Loucy (cell line): ENCODE measurements around the gene NPC1.
A peak's percentile ranks its signal among the peaks of the same experiment; 100 is the strongest.
"Not testable (repeated sequence)": the region's sequence is repeated elsewhere in the genome, so short reads cannot be mapped to it uniquely, and the experiment has no call there.

Experiments used
- H2AFZ ChIP-seq: fragments of 200-600 bp; sonication (generic); 2 replicates; pipeline ENCODE4 v1.6.0; 2016; ENCODE audit warnings: antibody characterized with exemption, mild to moderate bottlenecking, low read length, moderate library complexity
- H3F3A ChIP-seq: fragments of 200-600 bp; 2 replicates; pipeline ENCODE4 v1.6.0; 2016; ENCODE audit warnings: antibody characterized with exemption, low read depth, mild to moderate bottlenecking
- H3K27me3 ChIP-seq: fragments of 200-600 bp; sonication (generic); 2 replicates; pipeline ENCODE4 v1.6.1; 2014; ENCODE audit warnings: low read length, mild to moderate bottlenecking; ENCODE audit not compliant: insufficient read depth, poor library complexity, severe bottlenecking
- H3K36me3 ChIP-seq: fragments of 200-600 bp; sonication (generic); 2 replicates; pipeline ENCODE4 v1.6.1; 2016; ENCODE audit warnings: low read length; ENCODE audit not compliant: insufficient read depth
- H3K4me1 ChIP-seq: fragments of 200-600 bp; sonication (generic); 2 replicates; pipeline ENCODE4 v1.5.1; 2014; ENCODE audit warnings: low read length, mild to moderate bottlenecking; ENCODE audit not compliant: insufficient read depth, poor library complexity, severe bottlenecking
- H3K4me2 ChIP-seq: fragments of 200-600 bp; sonication (generic); 2 replicates; pipeline ENCODE4 v1.6.0; 2014; ENCODE audit warnings: antibody characterized with exemption, low read length, low read depth, mild to moderate bottlenecking; ENCODE audit not compliant: poor library complexity, severe bottlenecking
- H3K4me3 ChIP-seq: fragments of 200-600 bp; sonication (generic); 2 replicates; pipeline ENCODE4 v1.5.1; 2014; ENCODE audit warnings: low read length, mild to moderate bottlenecking, mixed read lengths; ENCODE audit not compliant: poor library complexity, severe bottlenecking
- H3K79me2 ChIP-seq: fragments of 200-600 bp; sonication (generic); 2 replicates; pipeline ENCODE4 v1.6.1; 2014; ENCODE audit warnings: low read length; ENCODE audit not compliant: insufficient read depth
- H3K9ac ChIP-seq: fragments of 200-600 bp; sonication (generic); 2 replicates; pipeline ENCODE4 v1.6.0; 2014; ENCODE audit warnings: mild to moderate bottlenecking, low read depth, low read length, moderate library complexity; ENCODE audit not compliant: poor library complexity, severe bottlenecking
- H3K9me2 ChIP-seq: fragments of 200-600 bp; sonication (generic); replicated peaks from 2 replicates; pipeline ENCODE4 v1.6.1; 2016; ENCODE audit warnings: low read depth, low read length, mixed read lengths
- H3K9me3 ChIP-seq: fragments of 200-600 bp; sonication (generic); 2 replicates; pipeline ENCODE4 v1.6.1; 2014; ENCODE audit warnings: mild to moderate bottlenecking, antibody characterized with exemption, low read length, low read depth; ENCODE audit not compliant: insufficient read depth
- H4K20me1 ChIP-seq: fragments of 200-600 bp; sonication (generic); 2 replicates; pipeline ENCODE4 v1.6.0; 2014; ENCODE audit warnings: antibody characterized with exemption, low read length, mild to moderate bottlenecking; ENCODE audit not compliant: insufficient read depth, poor library complexity, severe bottlenecking
- CTCF ChIP-seq: fragments of 200-600 bp; sonication (generic); conservative IDR thresholded peaks from 2 replicates; pipeline ENCODE4 v1.5.1; 2014; ENCODE audit warnings: mild to moderate bottlenecking, antibody characterized with exemption, low read length
- EZH2phosphoT487 ChIP-seq: fragments of 200-600 bp; IDR thresholded peaks from 2 replicates; pipeline ENCODE4 v1.6.1; 2018; ENCODE audit warnings: antibody characterized with exemption, mild to moderate bottlenecking, moderate library complexity, borderline replicate concordance

NPC1 gene

GRCh38 chr18:23578067-23578701 lies 8.1 kb downstream of the NPC1 start:
- H3K4me3 ChIP-seq: no peak overlapping the region
- H3F3A ChIP-seq: no peaks in the 10 kb centered on the region
- H3K36me3 ChIP-seq: no peaks in the 10 kb centered on the region; the same call in 1 of the 2 replicates
- H3K9me2 ChIP-seq: no peaks in the 10 kb centered on the region
- H3K79me2 ChIP-seq: peaks cover 47% of the 10 kb centered on the region
- H3K4me2 ChIP-seq: no peak overlapping the region
- peaks cover 8% of the 10 kb centered on the region for H4K20me1 ChIP-seq
- no peaks in the 10 kb centered on the region for H3K9me3 ChIP-seq
- peaks cover 46% of the 10 kb centered on the region for H3K4me1 ChIP-seq
- H2AFZ ChIP-seq: no peak overlapping the region
- no peak overlapping the region for H3K9ac ChIP-seq
- no peak for TF ChIP-seq CTCF
- no peak for TF ChIP-seq EZH2phosphoT487
- H3K27me3 ChIP-seq: no peaks in the 10 kb centered on the region

DNA sequence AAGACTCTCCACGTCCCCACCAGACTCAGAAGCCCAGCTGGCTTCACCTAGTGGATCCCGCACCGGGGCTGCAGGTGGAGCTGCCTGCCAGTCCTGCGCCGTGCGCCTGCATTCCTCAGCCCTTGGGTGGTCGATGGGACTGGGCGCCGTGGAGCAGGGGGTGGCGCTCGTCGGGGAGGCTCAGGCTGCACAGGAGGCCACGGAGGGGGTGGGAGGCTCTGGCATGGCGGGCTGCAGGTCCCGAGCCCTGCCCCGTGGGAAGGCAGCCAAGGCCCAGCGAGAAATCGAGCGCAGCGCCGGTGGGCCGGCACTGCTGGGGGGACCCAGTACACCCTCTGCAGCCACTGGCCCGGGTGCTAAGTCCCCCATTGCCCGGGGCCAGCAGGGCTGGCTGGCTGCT lies 8.8 kb downstream of the NPC1 start:
- not testable (repeated sequence) for H3K4me2 ChIP-seq, H3K4me3 ChIP-seq, H3K36me3 ChIP-seq, H3K9me2 ChIP-seq, H3K9me3 ChIP-seq, H3K27me3 ChIP-seq, H3F3A ChIP-seq, H3K9ac ChIP-seq, H2AFZ ChIP-seq, H4K20me1 ChIP-seq
- peaks cover 40% of the 10 kb centered on the region for H3K79me2 ChIP-seq
- peaks cover 39% of the 10 kb centered on the region for H3K4me1 ChIP-seq

GRCh38 chr18:23575309-23575651 lies 11.0 kb downstream of the NPC1 start:
- no peaks in the 10 kb centered on the region for H3F3A ChIP-seq
- H3K9me3 ChIP-seq: no peaks in the 10 kb centered on the region
- no peak overlapping the region for H3K4me2 ChIP-seq
- no peaks in the 10 kb centered on the region for H4K20me1 ChIP-seq
- peaks cover 18% of the 10 kb centered on the region; the same call in 1 of the 2 replicates for H3K79me2 ChIP-seq
- no peak overlapping the region for H2AFZ ChIP-seq
- H3K27me3 ChIP-seq: no peaks in the 10 kb centered on the region
- no peaks in the 10 kb centered on the region for H3K9me2 ChIP-seq
- H3K4me1 ChIP-seq: peaks cover 17% of the 10 kb centered on the region
- no peak overlapping the region for H3K9ac ChIP-seq
- TF ChIP-seq CTCF (no peak), EZH2phosphoT487 (no peak)
- H3K4me3 ChIP-seq: no peak overlapping the region
- peaks cover 20% of the 10 kb centered on the region; the same call in 1 of the 2 replicates for H3K36me3 ChIP-seq

DNA sequence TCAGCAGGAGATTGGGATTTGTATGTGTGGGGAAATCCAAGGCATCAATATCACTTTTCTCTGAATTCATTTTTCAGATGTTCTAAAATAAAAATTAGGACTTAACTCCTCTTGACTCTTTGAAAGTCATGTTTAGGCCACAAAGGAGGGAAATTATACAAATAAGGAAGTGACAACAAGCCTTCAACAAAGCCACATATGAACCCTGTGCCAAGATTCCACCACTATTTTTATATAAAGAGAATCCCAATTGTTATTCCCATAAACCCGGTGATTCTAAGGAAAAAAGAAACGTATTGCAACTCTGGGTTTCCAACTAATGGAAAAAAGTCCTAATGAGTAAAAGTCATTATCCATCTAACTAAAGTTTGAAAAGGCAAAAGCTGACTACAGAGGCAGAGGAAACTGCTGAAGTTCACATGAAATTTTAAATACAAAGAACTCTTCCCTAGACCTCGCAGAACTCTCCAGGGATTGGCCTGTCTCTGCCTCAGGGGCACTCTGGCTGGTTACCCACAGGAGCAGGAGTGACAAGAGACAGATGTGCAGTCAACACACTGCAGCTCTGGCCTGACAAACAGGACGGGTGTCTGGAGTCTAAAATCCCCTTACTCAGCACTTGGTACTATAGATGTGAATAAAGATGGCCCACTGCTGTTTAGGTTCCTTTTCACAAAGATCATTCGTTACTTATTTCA lies 11.5 kb downstream of the NPC1 start:
- Histone ChIP-seq H3K79me2 (peaks cover 16% of the 10 kb centered on the region; the same call in 1 of the 2 replicates), H3K9ac (no peak overlapping the region), H3K27me3 (no peaks in the 10 kb centered on the region), H3K4me2 (peak overlapping the region; percentile 18), H3F3A (no peaks in the 10 kb centered on the region), H4K20me1 (no peaks in the 10 kb centered on the region), H2AFZ (no peak overlapping the region), H3K4me3 (no peak overlapping the region), H3K36me3 (peaks cover 25% of the 10 kb centered on the region; the same call in 1 of the 2 replicates), H3K9me3 (no peaks in the 10 kb centered on the region), H3K4me1 (peaks cover 16% of the 10 kb centered on the region), H3K9me2 (no peaks in the 10 kb centered on the region)
- no peak for TF ChIP-seq CTCF
- no peak for TF ChIP-seq EZH2phosphoT487
